ENCODE results near the gene LBP.
A peak's percentile ranks its signal among the peaks of the same experiment; 100 is the strongest.
"Not testable (repeated sequence)": the region's sequence is repeated elsewhere in the genome, so short reads cannot be mapped to it uniquely, and the experiment has no call there.

The LBP gene

DNA sequence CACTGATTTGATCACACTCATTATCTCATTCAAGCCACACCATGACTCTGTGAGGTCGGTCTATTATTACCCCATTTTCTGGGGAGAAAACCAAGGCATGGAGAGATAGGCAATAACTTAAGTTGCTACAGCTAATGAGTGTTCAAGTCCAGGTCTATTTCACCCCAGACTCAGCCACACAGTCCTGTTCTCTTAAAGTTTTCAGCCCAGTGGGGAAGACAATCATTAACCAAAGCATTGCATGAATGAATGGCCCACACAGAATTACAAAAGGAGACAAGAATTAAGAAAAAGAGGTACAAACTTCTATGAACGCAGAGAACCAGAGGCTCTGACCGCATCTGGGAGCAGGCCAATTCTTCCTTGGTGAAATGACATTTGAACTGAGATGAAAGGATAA is 35.2 kb upstream of the LBP start:
- TF ChIP-seq POLR2A (IDR thresholded peaks at IDR 0.05; ENCODE audit: low read length) (no peak), GATA1 (IDR thresholded peaks at IDR 0.05; ENCODE audit: low read depth, low read length) (no peak)
- DNase-seq, result no peak

GRCh38 chr20:38311491-38311890 is 34.8 kb upstream of the LBP start:
- TF ChIP-seq POLR2A (IDR thresholded peaks at IDR 0.05; ENCODE audit: low read length), result no peak
- no peak for TF ChIP-seq GATA1 (IDR thresholded peaks at IDR 0.05; ENCODE audit: low read depth, low read length)

DNA sequence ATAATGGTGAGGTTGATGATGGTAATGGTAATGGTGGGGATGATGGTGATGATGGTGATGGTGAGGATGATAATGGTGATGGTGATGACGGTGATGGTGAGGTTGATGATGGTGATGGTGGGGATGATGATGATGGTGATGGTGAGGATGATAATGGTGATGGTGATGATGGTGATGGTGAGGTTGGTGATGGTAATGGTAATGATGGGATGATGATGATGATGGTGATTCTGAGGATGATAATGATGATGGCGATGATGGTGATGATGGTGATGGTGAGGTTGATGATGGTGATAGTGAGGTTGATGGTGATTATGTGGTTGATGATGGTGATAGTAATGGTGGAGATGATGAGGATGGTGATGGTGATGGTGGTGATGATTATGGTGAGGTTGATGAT is 32.6 kb upstream of the LBP start:
- TF ChIP-seq GATA1 (IDR thresholded peaks at IDR 0.05; ENCODE audit: low read depth, low read length), result no peak
- no peak for TF ChIP-seq POLR2A (IDR thresholded peaks at IDR 0.05; ENCODE audit: low read length)

More at GRCh38 chr20:38311491-38311890, 34.8 kb upstream of the LBP start:
- no peak for DNase-seq

DNA sequence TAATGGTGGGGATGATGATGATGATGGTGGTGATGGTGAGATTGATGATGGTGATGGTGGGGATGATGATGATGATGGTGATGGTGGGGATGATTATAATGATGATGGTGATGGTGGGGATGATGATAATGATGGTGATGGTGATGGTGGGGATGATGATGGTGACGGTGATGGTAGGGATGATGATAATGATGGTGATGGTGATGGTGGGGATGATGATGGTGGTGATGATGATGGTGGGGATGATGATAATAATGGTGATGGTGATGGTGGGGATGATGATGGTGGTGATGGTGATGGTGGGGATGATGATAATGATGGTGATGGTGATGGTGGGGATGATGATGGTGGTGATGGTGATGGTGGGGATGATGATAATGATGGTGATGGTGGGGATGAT is 31.9 kb upstream of the LBP start:
- not testable (repeated sequence) for DNase-seq

More for the DNA sequence above, 32.6 kb upstream of the LBP start:
- no peak for DNase-seq

GRCh38 chr20:38315290-38315966 is 30.9 kb upstream of the LBP start:
- DNase-seq, result no peak
- TF ChIP-seq POLR2A (IDR thresholded peaks at IDR 0.05; ENCODE audit: low read length) (no peak), GATA1 (IDR thresholded peaks at IDR 0.05; ENCODE audit: low read depth, low read length) (no peak)

GRCh38 chr20:38316341-38316740 is 29.9 kb upstream of the LBP start:
- TF ChIP-seq GATA1 (IDR thresholded peaks at IDR 0.05; ENCODE audit: low read depth, low read length) (no peak), POLR2A (IDR thresholded peaks at IDR 0.05; ENCODE audit: low read length) (no peak)
- DNase-seq, result no peak

GRCh38 chr20:38317422-38317821 is 28.9 kb upstream of the LBP start:
- TF ChIP-seq GATA1 (IDR thresholded peaks at IDR 0.05; ENCODE audit: low read depth, low read length) (no peak), POLR2A (IDR thresholded peaks at IDR 0.05; ENCODE audit: low read length) (no peak)

GRCh38 chr20:38320221-38320620 is 26.1 kb upstream of the LBP start:
- TF ChIP-seq GATA1 (IDR thresholded peaks at IDR 0.05; ENCODE audit: low read depth, low read length) (no peak), POLR2A (IDR thresholded peaks at IDR 0.05; ENCODE audit: low read length) (no peak)
- DNase-seq, result no peak

More at GRCh38 chr20:38317422-38317821, 28.9 kb upstream of the LBP start:
- DNase-seq, result no peak

DNA sequence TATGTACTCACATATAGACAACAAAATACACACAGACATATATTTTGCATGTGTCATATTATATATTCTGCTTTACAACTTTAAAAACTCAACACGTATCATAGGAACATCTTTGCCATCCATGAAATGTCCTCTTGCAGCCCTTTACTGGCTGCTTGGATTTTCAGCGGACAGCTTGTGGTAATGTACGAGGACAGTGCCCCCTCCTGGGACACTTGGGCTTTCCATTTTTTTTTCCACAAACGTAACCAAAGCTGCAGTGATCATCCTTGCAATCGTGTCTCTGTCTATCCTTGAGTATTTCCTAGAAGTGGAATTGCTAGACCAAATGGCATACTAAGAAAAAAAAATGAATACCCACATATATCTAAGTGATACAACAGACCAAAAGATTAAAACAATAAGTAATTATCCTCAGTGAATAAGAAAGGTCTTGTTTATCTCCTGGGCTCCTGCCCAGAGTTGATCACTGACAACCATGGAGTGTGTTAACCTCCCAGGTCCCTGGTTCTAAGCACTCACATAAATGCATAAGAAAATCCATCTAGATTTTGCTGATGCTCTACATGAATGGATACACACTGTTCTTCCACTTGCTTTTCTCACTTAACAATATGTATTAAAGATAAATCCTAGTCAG is 24.2 kb upstream of the LBP start:
- TF ChIP-seq GATA1 (IDR thresholded peaks at IDR 0.05; ENCODE audit: low read depth, low read length) (no peak), POLR2A (IDR thresholded peaks at IDR 0.05; ENCODE audit: low read length) (no peak)
- peak; percentile 32 to 42 for DNase-seq

- no peak for TF ChIP-seq GATA1 (IDR thresholded peaks at IDR 0.05; ENCODE audit: low read depth, low read length)
- no peak for TF ChIP-seq POLR2A (IDR thresholded peaks at IDR 0.05; ENCODE audit: low read length)
Observed at GRCh38 chr20:38324159-38324558, 22.1 kb upstream of the LBP start.

DNA sequence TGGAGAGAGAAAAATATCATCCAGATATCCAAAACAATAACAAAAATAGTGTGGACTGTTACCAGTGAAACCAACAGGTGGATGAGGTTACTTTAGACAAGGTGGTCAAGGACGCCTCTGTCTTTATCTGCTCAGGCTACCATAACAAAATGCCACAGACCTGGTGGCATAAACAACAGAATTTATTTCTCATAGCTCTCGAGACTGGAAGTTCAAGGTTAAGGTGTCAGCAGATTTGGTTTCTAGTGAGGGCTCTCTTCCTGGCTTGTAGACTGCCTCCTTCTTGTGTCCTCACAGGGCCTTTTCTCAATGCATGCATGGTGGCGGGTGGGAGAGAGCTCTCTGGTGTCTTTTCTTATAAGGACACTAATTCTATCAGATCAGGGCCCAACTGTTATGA is 21.1 kb upstream of the LBP start:
- no peak for DNase-seq
- TF ChIP-seq GATA1 (IDR thresholded peaks at IDR 0.05; ENCODE audit: low read depth, low read length) (no peak), POLR2A (IDR thresholded peaks at IDR 0.05; ENCODE audit: low read length) (no peak)

More at GRCh38 chr20:38324159-38324558, 22.1 kb upstream of the LBP start:
- no peak for DNase-seq

- no peak for TF ChIP-seq POLR2A (IDR thresholded peaks at IDR 0.05; ENCODE audit: low read length)
- no peak for TF ChIP-seq GATA1 (IDR thresholded peaks at IDR 0.05; ENCODE audit: low read depth, low read length)
- peak; percentile 9 to 17 for DNase-seq
Observed at GRCh38 chr20:38325905-38326304, 20.4 kb upstream of the LBP start.

GRCh38 chr20:38326309-38326708 is 20.0 kb upstream of the LBP start:
- no peak for DNase-seq
- TF ChIP-seq POLR2A (IDR thresholded peaks at IDR 0.05; ENCODE audit: low read length) (no peak), GATA1 (IDR thresholded peaks at IDR 0.05; ENCODE audit: low read depth, low read length) (no peak)

- no peak for TF ChIP-seq POLR2A (IDR thresholded peaks at IDR 0.05; ENCODE audit: low read length)
- TF ChIP-seq GATA1 (IDR thresholded peaks at IDR 0.05; ENCODE audit: low read depth, low read length), result no peak
- no peak for DNase-seq
Observed at GRCh38 chr20:38330638-38331037, 15.6 kb upstream of the LBP start.

GRCh38 chr20:38331245-38331644 is 15.0 kb upstream of the LBP start:
- TF ChIP-seq GATA1 (IDR thresholded peaks at IDR 0.05; ENCODE audit: low read depth, low read length) (no peak), POLR2A (IDR thresholded peaks at IDR 0.05; ENCODE audit: low read length) (no peak)
- DNase-seq, result no peak
